ENCODE data around the gene ADRA1B. TPM values are rescaled to one million over a fixed set of nuclear protein-coding genes. Genes with fewer than 3 reads are reported as not detected.

The ADRA1B gene
- total RNA-seq, 1 donor from 2014 or later: 1.9 TPM

- H3K9me3 ChIP-seq (ENCODE audit: insufficient read depth, low read depth, low read length): no peaks in the 10 kb centered on the region
- Mint-ChIP-seq H3K36me3 (ENCODE audit: low read depth, unreplicated experiment) (no peaks in the 10 kb centered on the region), H3K27ac (ENCODE audit: unreplicated experiment) (no peak overlapping the region), H3K4me3 (ENCODE audit: unreplicated experiment) (no peak overlapping the region), H3K4me1 (ENCODE audit: low read depth, unreplicated experiment) (peaks cover 2% of the 10 kb centered on the region), H3K27me3 (ENCODE audit: low read depth, unreplicated experiment) (peaks cover 1% of the 10 kb centered on the region), H3K9me3 (ENCODE audit: unreplicated experiment) (no peaks in the 10 kb centered on the region)
- FAIRE-seq (no peak), DNase-seq (ENCODE audit: low read depth) (no peak)
- TF ChIP-seq EZH2 (IDR thresholded peaks at IDR 0.05; ENCODE audit: insufficient read depth, low read length) (no peak), CTCF (IDR thresholded peaks at IDR 0.05; ENCODE audit: insufficient read depth, low read depth, low read length) (no peak)
- no peaks in the 10 kb centered on the region for H3K79me2 ChIP-seq (ENCODE audit: insufficient read depth, low read length)
- H3K36me3 ChIP-seq (ENCODE audit: insufficient read depth, low read length): no peaks in the 10 kb centered on the region
- no peaks in the 10 kb centered on the region for H4K20me1 ChIP-seq (ENCODE audit: insufficient read depth, low read length)
- no peak overlapping the region for H3K27ac ChIP-seq (ENCODE audit: low read depth, low read length)
- no peaks in the 10 kb centered on the region for H3K4me1 ChIP-seq (ENCODE audit: insufficient read depth, low read length)
- H3K4me2 ChIP-seq (ENCODE audit: low read length): no peak overlapping the region
- no peak overlapping the region for H2AFZ ChIP-seq (ENCODE audit: low read depth, low read length)
- H3K9ac ChIP-seq (ENCODE audit: low read length): no peak overlapping the region
- no peak overlapping the region for H3K4me3 ChIP-seq (ENCODE audit: insufficient read depth, low read depth, low read length)
- H3K27me3 ChIP-seq (ENCODE audit: insufficient read depth, low read length): no peaks in the 10 kb centered on the region
These were observed 17.5 kb downstream of the ADRA1B start for GRCh38 chr5:159933531-159934485.

DNA sequence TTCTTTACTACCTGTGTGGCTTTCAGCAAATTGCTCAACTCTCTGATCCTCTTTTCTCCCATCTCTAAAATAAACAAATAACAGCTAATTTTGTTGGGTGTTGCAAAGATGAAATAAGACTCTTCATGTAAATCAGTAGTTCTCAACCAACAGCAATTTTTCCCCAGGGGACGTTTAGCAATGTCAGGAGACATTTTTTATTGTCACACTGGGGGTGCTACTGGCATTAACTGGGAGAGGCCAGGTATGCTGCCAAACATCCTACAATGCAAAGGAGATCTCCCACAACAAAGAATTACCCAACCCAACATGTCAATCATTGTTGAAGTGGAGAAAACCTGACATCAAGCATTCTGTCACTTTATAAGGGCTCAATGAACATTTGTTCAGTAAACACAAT, 19.7 kb downstream of the ADRA1B start:
- peaks cover 16% of the 10 kb centered on the region for H3K27me3 Mint-ChIP-seq (ENCODE audit: low read depth, unreplicated experiment)

More for the DNA sequence above, 19.7 kb downstream of the ADRA1B start:
- Histone ChIP-seq H2AFZ (ENCODE audit: low read depth, low read length) (no peak overlapping the region), H3K27ac (ENCODE audit: low read depth, low read length) (no peak overlapping the region), H3K79me2 (ENCODE audit: insufficient read depth, low read length) (no peaks in the 10 kb centered on the region), H4K20me1 (ENCODE audit: insufficient read depth, low read length) (no peaks in the 10 kb centered on the region), H3K36me3 (ENCODE audit: insufficient read depth, low read length) (no peaks in the 10 kb centered on the region), H3K4me1 (ENCODE audit: insufficient read depth, low read length) (no peaks in the 10 kb centered on the region), H3K4me3 (ENCODE audit: insufficient read depth, low read depth, low read length) (no peak overlapping the region), H3K9me3 (ENCODE audit: insufficient read depth, low read depth, low read length) (no peaks in the 10 kb centered on the region), H3K27me3 (ENCODE audit: insufficient read depth, low read length) (no peaks in the 10 kb centered on the region), H3K4me2 (ENCODE audit: low read length) (no peak overlapping the region), H3K9ac (ENCODE audit: low read length) (no peak overlapping the region)
- Mint-ChIP-seq H3K4me1 (ENCODE audit: low read depth, unreplicated experiment) (peaks cover 1% of the 10 kb centered on the region), H3K9me3 (ENCODE audit: unreplicated experiment) (peaks cover 2% of the 10 kb centered on the region), H3K27ac (ENCODE audit: unreplicated experiment) (no peak overlapping the region), H3K36me3 (ENCODE audit: low read depth, unreplicated experiment) (no peaks in the 10 kb centered on the region), H3K4me3 (ENCODE audit: unreplicated experiment) (no peak overlapping the region)
- TF ChIP-seq CTCF (IDR thresholded peaks at IDR 0.05; ENCODE audit: insufficient read depth, low read depth, low read length) (no peak), EZH2 (IDR thresholded peaks at IDR 0.05; ENCODE audit: insufficient read depth, low read length) (no peak)
- no peak for DNase-seq (ENCODE audit: low read depth)
- no peak for FAIRE-seq
